Measurements from ENCODE around the gene ITGB7.
"Not testable (repeated sequence)": the region's sequence is repeated elsewhere in the genome, so short reads cannot be mapped to it uniquely, and the experiment has no call there.

The ITGB7 gene

GRCh38 chr12:53217051-53217930 is 10.2 kb upstream of the ITGB7 start:
- no peak for DNase-seq (ENCODE audit: low read depth in 2 of 2)

- DNase-seq (ENCODE audit: low read depth in 2 of 2), result no peak
These were observed 8.4 kb upstream of the ITGB7 start for GRCh38 chr12:53215497-53215896.

- no peak for DNase-seq (ENCODE audit: low read depth in 2 of 2)
These were observed 7.8 kb upstream of the ITGB7 start for GRCh38 chr12:53214687-53215455.

- DNase-seq (ENCODE audit: low read depth in 2 of 2), result no peak
These were observed 7.2 kb upstream of the ITGB7 start for GRCh38 chr12:53214221-53214620.

- DNase-seq (ENCODE audit: low read depth in 2 of 2), result no peak
These were observed 6.3 kb upstream of the ITGB7 start for GRCh38 chr12:53213348-53213747.

GRCh38 chr12:53212931-53213330 is 5.9 kb upstream of the ITGB7 start:
- DNase-seq (ENCODE audit: low read depth in 2 of 2), result no peak

- DNase-seq (ENCODE audit: low read depth in 2 of 2), result no peak
These were observed 4.7 kb upstream of the ITGB7 start for GRCh38 chr12:53211476-53212381.

GRCh38 chr12:53210843-53211242 is 3.8 kb upstream of the ITGB7 start:
- DNase-seq (ENCODE audit: low read depth in 2 of 2), result no peak

GRCh38 chr12:53208877-53209463 is 1.9 kb upstream of the ITGB7 start:
- DNase-seq (ENCODE audit: low read depth in 2 of 2), result no peak

GRCh38 chr12:53208435-53208834 is 1.4 kb upstream of the ITGB7 start:
- no peak for DNase-seq (ENCODE audit: low read depth in 2 of 2)

- DNase-seq (ENCODE audit: low read depth in 2 of 2), result no peak
These were observed 1.2 kb downstream of the ITGB7 start for GRCh38 chr12:53205747-53206419.

GRCh38 chr12:53204351-53204750 is 2.7 kb downstream of the ITGB7 start:
- no peak for DNase-seq (ENCODE audit: low read depth in 2 of 2)

GRCh38 chr12:53202316-53202715 is 4.7 kb downstream of the ITGB7 start:
- DNase-seq (ENCODE audit: low read depth in 2 of 2), result not testable (repeated sequence)

GRCh38 chr12:53201639-53202038 is 5.4 kb downstream of the ITGB7 start:
- no peak for DNase-seq (ENCODE audit: low read depth in 2 of 2)

- DNase-seq (ENCODE audit: low read depth in 2 of 2), result no peak
These were observed 5.9 kb downstream of the ITGB7 start for GRCh38 chr12:53201177-53201541.

GRCh38 chr12:53200458-53201176 is 6.4 kb downstream of the ITGB7 start:
- DNase-seq (ENCODE audit: low read depth in 2 of 2), result no peak

GRCh38 chr12:53200107-53200457 is 7.0 kb downstream of the ITGB7 start:
- no peak for DNase-seq (ENCODE audit: low read depth in 2 of 2)

- DNase-seq (ENCODE audit: low read depth in 2 of 2), result no peak
These were observed 7.4 kb downstream of the ITGB7 start for GRCh38 chr12:53199700-53200099.

- DNase-seq (ENCODE audit: low read depth in 2 of 2), result no peak
These were observed 8.5 kb downstream of the ITGB7 start for GRCh38 chr12:53198486-53199110.

Data from fibroblast of skin of left quadriceps (primary cell).